ENCODE data around the gene CMTM2. TPM values are rescaled to one million over a fixed set of nuclear protein-coding genes. Genes with fewer than 3 reads are reported as not detected.

The CMTM2 gene
- total and polyA plus RNA-seq, 2 donors (not counting 1 experiment from before 2014, with no cell fraction given): not detected

DNA sequence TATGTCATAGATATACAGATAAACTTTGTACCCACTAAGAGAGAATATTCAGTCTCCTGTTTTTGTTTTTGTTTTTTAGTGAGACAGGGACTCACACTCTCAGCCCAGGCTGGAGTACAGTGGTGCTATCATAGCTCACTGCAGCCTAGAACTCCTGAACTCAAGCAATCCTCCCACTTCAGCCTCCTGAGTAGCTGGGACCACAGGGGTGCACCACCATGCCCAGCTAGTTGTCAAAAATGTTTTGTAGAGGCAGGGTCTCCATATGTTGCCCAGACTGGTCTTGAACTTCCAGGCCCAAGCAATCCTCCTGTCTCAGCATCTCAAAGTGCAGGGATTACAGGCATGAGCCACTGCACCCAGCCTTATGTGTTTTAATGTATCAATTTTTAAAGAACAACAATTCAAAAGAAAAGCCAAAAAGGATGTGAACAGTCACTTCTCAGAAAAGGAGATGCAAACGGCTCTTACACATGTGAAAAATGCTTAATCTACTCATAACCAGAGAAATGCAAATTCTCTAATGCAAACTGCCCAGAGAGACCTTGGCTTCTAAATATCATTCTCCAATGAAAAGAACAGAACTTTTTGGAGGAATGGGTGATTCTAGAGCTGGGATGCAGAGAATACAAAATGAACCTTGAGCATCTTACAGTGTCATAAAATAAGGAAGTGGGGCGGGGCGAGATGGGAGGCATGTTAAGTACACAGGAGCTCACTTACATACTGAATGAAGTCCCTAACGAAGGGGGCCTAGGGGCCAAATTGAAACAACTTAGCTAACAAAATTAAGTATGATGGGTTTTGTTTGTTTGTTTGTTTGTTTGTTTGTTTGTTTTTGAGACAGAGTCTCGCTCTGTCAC, 18.0 kb downstream of the CMTM2 start:
- Histone ChIP-seq H4K20me1 (ENCODE audit: control insufficient read depth, extremely low read depth, insufficient read depth, low read length) (no peaks in the 10 kb centered on the region), H3K27me3 (ENCODE audit: control insufficient read depth, insufficient read depth, low read length) (peaks cover 9% of the 10 kb centered on the region), H3K36me3 (ENCODE audit: control insufficient read depth, insufficient read depth, low read length) (no peaks in the 10 kb centered on the region), H3K79me2 (ENCODE audit: control insufficient read depth, insufficient read depth, low read length) (no peaks in the 10 kb centered on the region), H3K27ac (ENCODE audit: insufficient read depth, low read length) (no peak overlapping the region), H3K4me3 (replicated peaks in 1 of 4; ENCODE audit: control extremely low read depth in 1 of 4, insufficient read depth in 1 of 4, low read depth in 3 of 4, low read length in 4 of 4) (no peak overlapping the region), H3K4me1 (ENCODE audit: control insufficient read depth, extremely low read depth, insufficient read depth, low read length) (no peaks in the 10 kb centered on the region), H2AFZ (ENCODE audit: low read length) (no peak overlapping the region), H3K4me2 (ENCODE audit: extremely low read depth, insufficient read depth, low read length) (no peak overlapping the region), H3K9ac (ENCODE audit: insufficient read depth, low read length) (no peak overlapping the region), H3K9me3 (ENCODE audit: control insufficient read depth, insufficient read depth, low read depth, low read length) (no peaks in the 10 kb centered on the region)
- no peak for TF ChIP-seq EZH2 (IDR thresholded peaks at IDR 0.05; ENCODE audit: low read length, missing control alignments)
- TF ChIP-seq, protein P1, sequence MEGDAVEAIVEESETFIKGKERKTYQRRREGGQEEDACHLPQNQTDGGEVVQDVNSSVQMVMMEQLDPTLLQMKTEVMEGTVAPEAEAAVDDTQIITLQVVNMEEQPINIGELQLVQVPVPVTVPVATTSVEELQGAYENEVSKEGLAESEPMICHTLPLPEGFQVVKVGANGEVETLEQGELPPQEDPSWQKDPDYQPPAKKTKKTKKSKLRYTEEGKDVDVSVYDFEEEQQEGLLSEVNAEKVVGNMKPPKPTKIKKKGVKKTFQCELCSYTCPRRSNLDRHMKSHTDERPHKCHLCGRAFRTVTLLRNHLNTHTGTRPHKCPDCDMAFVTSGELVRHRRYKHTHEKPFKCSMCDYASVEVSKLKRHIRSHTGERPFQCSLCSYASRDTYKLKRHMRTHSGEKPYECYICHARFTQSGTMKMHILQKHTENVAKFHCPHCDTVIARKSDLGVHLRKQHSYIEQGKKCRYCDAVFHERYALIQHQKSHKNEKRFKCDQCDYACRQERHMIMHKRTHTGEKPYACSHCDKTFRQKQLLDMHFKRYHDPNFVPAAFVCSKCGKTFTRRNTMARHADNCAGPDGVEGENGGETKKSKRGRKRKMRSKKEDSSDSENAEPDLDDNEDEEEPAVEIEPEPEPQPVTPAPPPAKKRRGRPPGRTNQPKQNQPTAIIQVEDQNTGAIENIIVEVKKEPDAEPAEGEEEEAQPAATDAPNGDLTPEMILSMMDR (conservative IDR thresholded peaks at IDR 0.05 in 1 of 2, IDR thresholded peaks at IDR 0.05 in 1 of 2; ENCODE audit: low read depth in 1 of 2, low read length in 2 of 2): no peak
- DNase-seq (ENCODE audit: low read depth in 2 of 2): no peak

DNA sequence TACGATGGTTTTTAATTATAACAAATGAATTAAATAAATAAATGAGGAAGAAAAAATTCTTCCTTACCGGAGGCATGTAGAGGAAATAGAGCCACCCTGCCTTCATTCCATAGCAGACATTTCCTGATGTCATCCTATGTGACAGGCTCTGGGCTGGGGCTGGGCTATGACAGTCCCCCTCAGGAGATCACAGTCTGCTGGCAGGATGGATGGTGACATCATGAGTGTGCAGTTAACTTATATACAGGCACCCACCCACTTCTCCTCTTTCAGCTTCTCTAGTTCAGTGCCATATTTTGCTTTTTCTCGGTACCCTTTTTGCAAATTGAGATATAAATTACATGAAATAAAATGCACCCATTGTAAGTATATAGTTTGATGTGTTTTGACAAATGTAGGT, 18.8 kb downstream of the CMTM2 start:
- H3K27me3 ChIP-seq (ENCODE audit: control insufficient read depth, insufficient read depth, low read length): peaks cover 9% of the 10 kb centered on the region
- H3K36me3 ChIP-seq (ENCODE audit: control insufficient read depth, insufficient read depth, low read length): no peaks in the 10 kb centered on the region
- no peak overlapping the region for H2AFZ ChIP-seq (ENCODE audit: low read length)
- H3K27ac ChIP-seq (ENCODE audit: insufficient read depth, low read length): no peak overlapping the region
- no peaks in the 10 kb centered on the region for H3K79me2 ChIP-seq (ENCODE audit: control insufficient read depth, insufficient read depth, low read length)
- H3K4me1 ChIP-seq (ENCODE audit: control insufficient read depth, extremely low read depth, insufficient read depth, low read length): no peaks in the 10 kb centered on the region
- H4K20me1 ChIP-seq (ENCODE audit: control insufficient read depth, extremely low read depth, insufficient read depth, low read length): no peaks in the 10 kb centered on the region
- DNase-seq (ENCODE audit: low read depth in 2 of 2): no peak
- H3K9me3 ChIP-seq (ENCODE audit: control insufficient read depth, insufficient read depth, low read depth, low read length): no peaks in the 10 kb centered on the region
- H3K4me3 ChIP-seq (replicated peaks in 1 of 4; ENCODE audit: control extremely low read depth in 1 of 4, insufficient read depth in 1 of 4, low read depth in 3 of 4, low read length in 4 of 4): no peak overlapping the region
- TF ChIP-seq, protein P1 (conservative IDR thresholded peaks at IDR 0.05 in 1 of 2, IDR thresholded peaks at IDR 0.05 in 1 of 2; ENCODE audit: low read depth in 1 of 2, low read length in 2 of 2): no peak
- TF ChIP-seq EZH2 (IDR thresholded peaks at IDR 0.05; ENCODE audit: low read length, missing control alignments): no peak
- H3K4me2 ChIP-seq (ENCODE audit: extremely low read depth, insufficient read depth, low read length): no peak overlapping the region
- H3K9ac ChIP-seq (ENCODE audit: insufficient read depth, low read length): no peak overlapping the region

DNA sequence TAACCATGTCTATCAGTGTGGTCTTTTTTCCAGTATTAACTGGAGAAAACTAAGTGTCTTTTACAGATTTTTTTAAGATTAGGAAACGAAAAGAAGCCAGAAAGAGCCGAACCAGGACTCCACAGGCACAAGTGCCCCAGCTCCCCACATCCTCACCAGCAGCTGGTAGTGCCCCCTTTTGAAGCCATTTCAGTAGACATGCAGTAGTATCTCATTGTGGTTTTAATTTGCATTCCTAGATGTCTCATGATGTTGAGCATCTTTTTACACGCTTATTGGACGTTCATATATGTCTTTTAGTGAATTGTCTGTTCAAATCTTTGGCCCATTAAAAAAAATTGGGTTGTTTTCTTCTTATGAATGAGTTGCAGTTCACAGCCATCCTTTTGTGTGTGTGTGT, 20.5 kb downstream of the CMTM2 start:
- no peak for TF ChIP-seq EZH2 (IDR thresholded peaks at IDR 0.05; ENCODE audit: low read length, missing control alignments)
- TF ChIP-seq, protein P1 (conservative IDR thresholded peaks at IDR 0.05 in 1 of 2, IDR thresholded peaks at IDR 0.05 in 1 of 2; ENCODE audit: low read depth in 1 of 2, low read length in 2 of 2): no peak

More for the DNA sequence above, 20.5 kb downstream of the CMTM2 start:
- DNase-seq (ENCODE audit: low read depth in 2 of 2): no peak
- no peak overlapping the region for H3K4me2 ChIP-seq (ENCODE audit: extremely low read depth, insufficient read depth, low read length)
- no peaks in the 10 kb centered on the region for H3K36me3 ChIP-seq (ENCODE audit: control insufficient read depth, insufficient read depth, low read length)
- peaks cover 9% of the 10 kb centered on the region for H3K27me3 ChIP-seq (ENCODE audit: control insufficient read depth, insufficient read depth, low read length)
- no peak overlapping the region for H2AFZ ChIP-seq (ENCODE audit: low read length)
- H3K27ac ChIP-seq (ENCODE audit: insufficient read depth, low read length): no peak overlapping the region
- H4K20me1 ChIP-seq (ENCODE audit: control insufficient read depth, extremely low read depth, insufficient read depth, low read length): no peaks in the 10 kb centered on the region
- H3K4me3 ChIP-seq (replicated peaks in 1 of 4; ENCODE audit: control extremely low read depth in 1 of 4, insufficient read depth in 1 of 4, low read depth in 3 of 4, low read length in 4 of 4): no peak overlapping the region
- no peaks in the 10 kb centered on the region for H3K79me2 ChIP-seq (ENCODE audit: control insufficient read depth, insufficient read depth, low read length)
- peaks cover 5% of the 10 kb centered on the region for H3K4me1 ChIP-seq (ENCODE audit: control insufficient read depth, extremely low read depth, insufficient read depth, low read length)
- H3K9ac ChIP-seq (ENCODE audit: insufficient read depth, low read length): no peak overlapping the region
- H3K9me3 ChIP-seq (ENCODE audit: control insufficient read depth, insufficient read depth, low read depth, low read length): no peaks in the 10 kb centered on the region

Data from fibroblast of lung (primary cell).